Measurements from ENCODE around the gene SLC25A1.

The SLC25A1 gene
- 43.0 to 46.5 reads per million in 2 donors for total RNA-seq

DNA sequence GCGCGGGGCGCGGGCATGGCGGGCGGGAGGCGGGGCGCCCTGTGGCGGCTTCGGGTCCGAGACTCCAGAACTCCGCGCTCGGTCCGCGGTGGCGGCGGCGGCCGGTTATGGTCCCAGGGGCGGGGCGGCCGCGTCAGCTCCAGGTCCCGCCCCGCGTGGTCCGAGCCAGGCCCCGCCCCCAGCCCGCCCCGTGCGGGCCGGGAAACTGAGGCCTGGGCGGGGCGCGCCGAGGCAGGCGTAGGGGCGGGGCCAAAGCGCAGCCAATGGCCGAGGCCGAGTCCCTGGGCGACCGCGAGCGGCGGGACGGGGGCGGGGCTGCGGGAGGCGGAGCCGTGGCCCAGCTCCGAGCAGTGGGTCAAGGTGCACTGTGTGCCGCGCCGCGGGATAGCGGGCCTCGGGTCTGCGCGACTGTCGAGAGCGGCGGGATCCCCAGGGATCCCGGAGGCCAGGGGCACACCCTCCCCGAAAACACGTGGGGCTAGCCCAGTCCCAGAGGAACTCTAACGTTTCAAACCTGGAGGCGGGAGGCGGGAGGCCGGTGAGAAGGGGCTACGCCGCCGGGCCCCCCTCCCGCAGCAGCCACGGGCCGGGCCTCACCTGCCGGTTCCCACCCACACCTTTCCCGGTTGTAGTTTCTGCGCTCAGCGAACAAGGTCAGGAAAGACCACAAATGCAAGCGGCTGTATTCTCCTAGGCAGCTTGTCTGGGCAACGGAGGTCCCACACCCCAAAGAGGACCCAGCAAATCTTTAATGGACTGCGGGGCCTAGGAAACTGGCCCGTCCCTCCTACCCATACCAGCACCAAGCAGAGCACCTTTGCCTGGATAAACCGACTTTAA is at the start of gene SLC25A1:
SLC25A1 (minus strand) TSS at position 80 of the 840 bp plus-strand sequence; CDS start at position 17, 63 bp downstream.
- DNase-seq = peak; percentile 64

DNA sequence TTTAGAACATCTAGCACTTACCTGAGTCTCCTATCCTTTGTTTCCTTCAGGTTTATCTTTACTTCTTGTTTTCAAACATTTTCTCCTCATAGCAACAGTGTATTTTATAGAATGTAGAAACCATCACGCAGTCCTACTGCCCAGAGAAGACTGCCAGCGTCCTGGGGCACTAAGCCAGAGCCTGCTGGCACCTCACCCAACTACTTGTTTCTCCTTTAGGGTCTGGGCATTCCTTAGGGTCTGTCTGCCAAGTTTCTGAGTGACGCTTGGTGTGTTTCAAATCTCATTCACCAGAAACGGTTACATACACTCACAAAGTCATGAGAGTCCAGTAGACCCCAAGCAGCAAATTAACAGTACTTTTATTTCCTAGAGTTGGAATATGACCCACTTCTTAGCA is 49.6 kb upstream of the SLC25A1 start:
- DNase-seq = no peak

DNA sequence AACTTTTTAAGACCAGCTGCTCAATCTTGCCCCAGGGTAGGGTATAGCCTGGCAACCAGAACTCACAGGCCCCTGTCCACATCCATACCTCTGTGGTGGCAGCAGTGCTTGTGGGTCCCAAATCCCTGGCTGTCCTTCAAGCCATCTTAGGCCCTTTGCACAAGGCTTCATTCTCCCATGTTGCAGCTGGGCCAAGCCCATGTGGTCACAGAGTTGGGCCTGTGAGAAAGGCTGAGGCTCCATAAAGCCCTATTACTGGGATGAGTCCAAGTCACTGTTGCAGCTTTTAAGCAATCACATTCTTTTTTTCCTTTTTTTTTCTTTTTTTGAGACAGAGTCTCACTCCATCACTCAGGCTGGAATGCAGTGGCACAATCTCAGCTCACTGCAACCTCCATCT is 47.9 kb upstream of the SLC25A1 start:
- DNase-seq = no peak

DNA sequence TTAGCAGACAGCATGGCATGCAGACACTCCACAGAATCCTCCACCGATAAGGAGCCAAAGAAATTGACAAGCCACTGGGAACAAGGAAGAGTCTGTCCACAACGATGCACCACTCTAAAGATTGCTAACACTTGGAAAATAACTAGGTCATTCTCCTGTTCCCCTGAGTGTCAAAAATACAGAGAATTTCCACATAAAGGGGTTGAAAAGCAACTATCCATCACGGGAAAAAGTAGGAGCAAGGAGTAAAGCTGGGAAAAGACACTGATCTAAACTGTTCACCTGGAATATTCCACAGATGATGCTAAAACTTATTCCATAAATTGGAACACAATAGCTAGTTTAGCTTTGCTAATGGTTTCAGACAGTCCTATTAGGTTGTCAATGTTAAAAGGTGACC is 47.0 kb upstream of the SLC25A1 start:
- DNase-seq = no peak

DNA sequence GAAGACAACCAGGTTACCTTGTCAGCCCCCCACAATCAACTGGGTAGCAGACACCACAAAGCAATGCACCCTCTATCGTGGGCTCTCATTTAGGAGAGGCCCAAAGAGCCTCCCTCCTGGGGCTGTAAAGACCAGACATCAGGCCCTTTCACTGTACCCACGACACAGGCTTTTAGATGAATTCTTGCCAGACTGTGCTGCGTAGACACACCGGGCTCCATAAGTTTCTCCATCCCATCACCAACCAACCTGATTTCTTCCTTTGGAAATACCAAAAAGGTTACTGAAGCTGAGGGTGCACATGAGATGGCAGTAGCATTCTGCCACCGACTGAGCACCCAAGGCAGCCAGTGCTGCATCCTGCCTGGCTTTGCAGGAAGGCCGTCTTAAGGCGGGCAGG is 46.4 kb upstream of the SLC25A1 start:
- no peak for DNase-seq

DNA sequence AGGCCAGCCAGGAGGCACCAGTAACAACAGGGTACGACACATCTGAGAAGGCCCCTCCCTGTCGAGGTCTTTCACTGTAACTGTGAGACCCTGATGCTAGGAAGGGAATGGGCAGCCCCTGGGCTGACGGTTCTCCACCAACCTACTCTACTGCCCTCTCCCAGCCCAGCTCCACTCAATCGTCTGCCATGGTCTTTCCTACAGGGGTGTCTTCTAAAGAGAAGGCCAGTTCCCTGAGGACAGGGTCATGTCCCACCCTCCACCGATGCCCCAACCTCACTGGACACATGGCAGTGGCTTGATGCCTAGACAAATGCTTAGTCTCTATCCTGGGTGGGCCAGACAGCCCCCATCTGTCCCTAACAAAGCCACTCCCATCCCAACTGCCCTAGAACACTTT is 46.0 kb upstream of the SLC25A1 start:
- DNase-seq = no peak

DNA sequence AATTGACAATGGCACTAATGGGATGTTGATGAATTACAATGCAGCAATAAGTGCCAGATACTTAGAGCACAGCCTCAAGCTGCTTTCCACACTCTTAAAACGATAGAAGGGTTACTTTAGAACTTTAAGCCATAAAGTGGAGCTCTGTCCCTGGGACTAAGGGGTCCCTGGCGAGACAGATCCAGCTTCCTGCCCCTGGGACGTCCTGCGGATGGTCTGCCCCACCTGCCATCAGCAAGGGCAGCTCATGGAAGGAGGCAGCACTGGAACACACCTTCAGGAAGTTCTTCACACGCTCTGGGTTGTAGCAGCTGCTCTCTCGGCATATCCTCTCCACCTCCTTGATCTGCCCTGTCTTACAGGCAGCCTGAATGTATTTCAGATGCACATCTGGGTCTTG is 45.1 kb upstream of the SLC25A1 start:
- DNase-seq = no peak

DNA sequence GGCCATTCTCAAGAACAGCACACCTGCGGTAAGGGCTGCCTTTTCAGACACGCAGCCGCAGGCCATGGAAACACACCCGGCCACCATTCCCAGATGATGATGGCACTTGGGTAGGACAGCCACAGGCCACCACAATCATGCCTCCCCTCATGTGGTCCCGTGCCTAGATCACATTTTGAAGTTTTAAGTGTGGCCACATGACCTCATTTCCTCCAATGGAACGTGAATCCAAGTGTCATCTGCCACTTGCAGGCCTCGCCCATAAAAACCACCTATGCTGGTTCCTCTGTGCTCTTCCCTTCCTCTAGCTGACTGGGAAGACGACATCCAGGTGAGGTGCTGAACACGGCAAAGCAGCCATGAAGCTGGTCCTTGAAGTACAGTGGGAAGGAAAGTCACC is 44.6 kb upstream of the SLC25A1 start:
- no peak for DNase-seq

DNA sequence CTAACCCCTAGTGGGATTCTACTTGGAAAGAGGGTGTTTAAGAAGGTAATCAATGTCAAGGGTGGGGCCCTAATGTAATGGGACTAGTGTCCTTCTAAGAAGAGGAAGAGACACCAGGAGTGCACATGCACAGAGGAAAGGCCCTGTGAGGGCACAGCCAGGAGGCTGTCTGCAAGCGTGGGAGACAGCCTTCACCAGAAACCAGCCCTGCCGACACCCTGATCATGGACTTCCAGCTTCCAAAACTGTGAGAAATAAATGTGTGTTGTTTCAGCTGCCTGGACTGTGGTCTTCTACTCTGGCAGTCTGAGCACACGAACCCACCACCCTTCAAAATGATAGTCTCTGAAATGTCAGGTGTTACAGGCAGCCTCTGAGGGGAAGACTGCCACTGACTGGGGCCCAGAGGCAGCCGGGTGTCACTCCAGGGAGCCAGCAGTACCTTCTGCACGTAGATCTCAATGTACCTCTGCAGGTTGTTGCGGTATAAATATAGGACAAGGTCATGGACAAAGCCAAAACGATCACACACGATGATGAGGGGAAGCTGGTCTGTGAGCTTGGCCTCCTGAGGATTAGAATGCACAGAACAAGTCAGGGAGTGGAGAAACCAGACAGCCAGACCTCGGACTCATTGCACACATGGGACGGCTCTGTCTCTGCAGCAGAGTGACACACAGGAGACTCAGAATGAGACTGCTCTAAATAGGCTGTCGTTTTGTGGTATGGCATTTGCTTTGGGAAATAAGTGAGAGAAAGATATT is 43.9 kb upstream of the SLC25A1 start:
- DNase-seq = no peak

DNA sequence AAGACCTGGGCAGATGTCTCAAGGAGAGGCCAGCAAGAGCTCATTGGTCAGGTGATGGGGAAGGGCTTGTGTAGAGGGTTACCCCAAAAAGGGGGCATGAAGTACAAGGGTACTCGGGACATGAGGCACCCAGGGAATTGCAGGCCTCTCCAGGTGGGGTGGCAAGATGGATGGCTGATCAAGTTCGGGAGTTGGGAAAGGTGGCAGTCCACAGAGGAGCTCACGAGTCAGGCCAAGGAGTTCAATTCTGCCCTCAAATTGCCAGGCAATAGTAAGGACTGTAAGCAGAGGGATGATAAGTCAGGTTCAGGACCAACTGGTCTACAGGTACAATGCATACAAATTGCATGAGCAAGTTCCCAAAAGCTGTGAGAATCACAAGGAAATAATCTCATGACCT is 42.3 kb upstream of the SLC25A1 start:
- DNase-seq = no peak

DNA sequence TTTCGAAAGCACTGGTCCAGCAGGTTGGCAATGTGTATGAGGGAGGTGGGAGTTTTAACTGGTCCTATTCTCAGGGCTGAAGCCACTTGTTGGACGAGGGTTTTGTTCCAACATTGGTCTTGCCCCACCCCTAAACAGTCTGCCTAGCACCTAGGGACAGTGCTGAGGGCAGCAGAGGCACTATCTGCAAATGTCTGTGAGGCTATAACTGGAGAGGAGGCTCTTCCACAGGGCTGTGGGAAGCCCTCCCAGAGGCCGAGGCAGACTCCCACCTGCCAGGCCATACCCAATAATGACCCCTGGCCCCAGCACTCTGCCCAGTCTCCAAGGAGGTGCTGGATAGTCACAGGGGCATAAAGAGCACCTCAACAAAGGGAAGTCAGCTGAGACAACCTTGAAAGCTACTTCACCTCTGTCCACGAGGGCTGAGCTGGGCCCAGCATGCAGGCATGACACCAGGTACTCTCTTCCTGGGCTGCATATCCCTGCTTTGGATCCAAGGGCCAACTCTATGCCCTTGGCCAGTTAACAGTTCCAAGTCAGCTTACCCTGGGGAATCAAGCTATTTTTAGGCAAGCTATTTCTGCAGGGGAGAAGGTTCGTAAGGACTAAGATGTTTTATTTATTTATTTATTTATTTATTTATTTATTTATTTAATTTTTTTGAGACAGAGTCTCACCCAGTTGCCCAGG is 40.2 kb upstream of the SLC25A1 start:
- DNase-seq = no peak

DNA sequence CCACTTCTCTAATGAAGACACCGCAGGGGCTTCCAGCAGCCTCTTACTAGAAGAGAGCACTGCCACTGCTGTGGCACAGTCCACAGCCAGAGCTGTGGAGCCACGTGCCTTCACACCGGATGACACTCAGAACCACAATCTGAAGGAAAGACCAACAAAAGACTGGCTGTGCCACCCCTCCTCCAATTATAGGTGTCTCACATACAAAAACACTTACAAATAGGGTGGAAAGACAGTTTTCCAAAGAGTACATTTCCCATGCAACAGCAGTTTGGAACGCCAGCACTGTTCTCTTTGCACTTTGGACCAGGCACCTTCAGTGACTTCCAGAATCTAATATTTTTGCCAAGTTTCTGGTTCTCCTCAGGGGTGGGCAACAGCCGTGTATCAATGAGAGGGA is 38.0 kb upstream of the SLC25A1 start:
- DNase-seq = no peak

DNA sequence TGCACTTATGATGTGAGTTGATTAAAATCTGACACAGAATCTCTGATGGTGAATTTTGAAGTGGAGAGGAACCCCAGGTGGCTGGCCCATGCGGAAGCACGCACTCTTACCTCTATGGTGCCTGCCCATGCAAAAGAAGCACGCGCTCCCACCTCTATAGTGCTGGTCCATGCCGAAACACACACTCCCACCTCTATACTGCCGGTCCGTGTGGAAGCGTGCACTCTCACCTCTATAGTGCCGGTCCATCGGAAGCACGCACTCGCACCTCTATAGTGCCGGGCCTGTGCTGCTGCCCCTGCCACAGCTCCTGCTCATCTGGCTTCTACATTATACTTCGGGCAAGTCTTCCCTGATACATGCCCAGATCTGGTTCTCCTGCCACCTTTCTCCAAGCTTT is 36.8 kb upstream of the SLC25A1 start:
- no peak for DNase-seq

DNA sequence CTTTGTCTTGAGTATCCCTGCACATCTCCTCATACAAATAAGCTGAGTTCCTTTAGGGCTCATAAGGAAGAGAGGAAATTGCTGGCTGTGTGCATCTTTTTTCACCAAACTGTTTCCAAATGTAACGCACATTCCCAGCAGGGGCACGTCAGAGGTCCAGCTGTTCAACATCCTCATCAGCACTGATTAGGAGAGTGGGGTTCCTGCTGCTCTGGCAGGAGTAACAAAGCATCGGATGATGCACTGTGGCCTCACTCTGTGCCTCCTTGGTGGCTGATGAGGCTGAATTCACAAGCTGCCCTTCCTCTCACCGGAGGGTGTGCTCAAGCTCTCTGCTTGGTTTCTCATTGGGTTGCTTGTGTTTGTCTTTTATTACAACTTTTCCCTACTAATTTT is 35.5 kb upstream of the SLC25A1 start:
- DNase-seq = no peak

DNA sequence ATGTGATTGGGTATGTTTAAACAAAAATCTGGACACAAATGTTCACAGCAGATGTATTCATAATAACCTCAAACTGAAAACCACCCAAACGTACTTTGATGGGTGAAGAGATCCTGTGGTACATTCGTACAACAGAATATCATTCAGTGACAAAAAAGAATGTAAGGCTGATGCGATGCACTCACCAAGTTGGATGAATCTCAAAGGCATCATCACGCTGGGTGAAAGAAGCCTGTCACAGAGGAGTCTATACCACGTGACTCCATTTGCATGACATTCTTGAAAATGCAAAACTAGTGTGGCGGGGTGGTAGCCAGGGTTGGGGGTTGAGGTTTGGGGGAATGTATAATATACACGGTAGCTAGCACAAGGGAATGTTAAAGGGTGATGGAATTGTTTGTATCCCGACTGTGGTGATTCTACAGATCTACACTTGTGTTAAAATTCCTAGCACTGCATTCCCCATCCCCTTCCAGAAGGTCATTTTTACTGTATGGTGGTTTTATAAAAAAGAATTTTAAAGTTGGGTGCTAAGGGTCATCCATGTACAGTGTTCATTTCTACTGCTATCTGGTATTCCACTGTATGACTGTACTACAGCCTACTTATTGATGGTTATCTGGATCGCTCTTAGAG is 35.0 kb upstream of the SLC25A1 start:
- no peak for DNase-seq

DNA sequence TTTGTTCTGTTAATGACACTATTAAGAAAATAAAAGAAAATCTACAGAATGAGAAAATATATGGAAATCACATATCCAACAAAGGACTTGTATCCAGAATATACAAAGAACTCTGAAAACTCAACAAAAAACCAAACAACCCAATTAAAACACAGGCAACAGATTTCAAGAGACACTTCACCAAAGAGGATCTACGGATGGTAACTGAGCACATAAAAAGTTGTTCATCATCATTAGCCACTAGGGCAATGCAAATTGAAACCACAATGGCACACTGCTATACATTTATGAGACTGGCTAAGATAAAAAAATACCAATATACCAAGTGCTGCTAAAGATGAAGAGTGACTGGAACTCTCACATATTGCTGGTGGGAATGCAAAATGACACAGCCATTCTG is 34.5 kb upstream of the SLC25A1 start:
- DNase-seq = no peak

DNA sequence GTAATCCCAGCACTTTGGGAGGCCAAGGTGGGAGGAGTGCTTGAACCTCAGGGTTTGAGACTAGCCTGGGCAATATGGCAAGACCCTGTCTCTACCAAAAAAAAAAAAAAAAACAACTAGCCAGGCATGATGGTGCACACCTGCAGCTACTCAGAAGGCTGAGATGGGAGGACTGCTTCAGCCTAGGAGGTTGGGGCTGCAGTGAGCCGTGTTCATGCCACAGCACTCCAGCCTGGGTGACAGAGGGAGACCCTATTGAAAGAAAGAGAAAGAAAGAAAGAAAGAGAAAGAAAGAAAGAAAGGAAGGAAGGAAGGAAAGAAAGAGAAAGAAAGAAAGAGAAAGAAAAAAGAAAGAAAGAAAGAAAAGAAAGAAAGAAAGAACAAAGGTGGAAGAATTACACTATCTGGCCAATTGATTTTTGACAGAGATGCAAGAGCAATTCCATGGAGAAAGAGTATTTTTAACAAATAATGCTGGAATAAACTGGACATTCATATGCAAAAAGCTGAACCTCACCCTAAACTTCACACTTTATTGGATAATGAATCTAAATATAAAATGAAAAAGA is 33.9 kb upstream of the SLC25A1 start:
- no peak for DNase-seq

DNA sequence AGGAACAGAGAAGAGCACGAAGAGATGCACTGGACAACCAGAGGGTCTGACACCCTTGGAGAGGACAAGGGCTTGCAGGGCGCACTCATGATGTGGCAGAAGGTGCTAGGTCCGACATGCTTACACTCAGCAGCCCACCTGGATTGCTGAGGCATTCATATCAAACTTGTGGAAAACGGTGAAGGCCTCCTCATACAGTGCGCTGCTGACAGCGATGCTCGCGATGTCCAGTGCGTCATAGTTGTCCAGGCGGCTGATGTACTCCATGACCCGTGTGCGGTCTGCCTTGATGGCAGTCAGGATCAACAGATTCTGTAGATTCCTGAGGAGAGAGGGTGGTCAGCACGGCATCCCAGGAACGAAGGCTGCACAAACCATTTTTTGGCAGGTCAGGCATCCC is 31.7 kb upstream of the SLC25A1 start:
- DNase-seq = no peak

DNA sequence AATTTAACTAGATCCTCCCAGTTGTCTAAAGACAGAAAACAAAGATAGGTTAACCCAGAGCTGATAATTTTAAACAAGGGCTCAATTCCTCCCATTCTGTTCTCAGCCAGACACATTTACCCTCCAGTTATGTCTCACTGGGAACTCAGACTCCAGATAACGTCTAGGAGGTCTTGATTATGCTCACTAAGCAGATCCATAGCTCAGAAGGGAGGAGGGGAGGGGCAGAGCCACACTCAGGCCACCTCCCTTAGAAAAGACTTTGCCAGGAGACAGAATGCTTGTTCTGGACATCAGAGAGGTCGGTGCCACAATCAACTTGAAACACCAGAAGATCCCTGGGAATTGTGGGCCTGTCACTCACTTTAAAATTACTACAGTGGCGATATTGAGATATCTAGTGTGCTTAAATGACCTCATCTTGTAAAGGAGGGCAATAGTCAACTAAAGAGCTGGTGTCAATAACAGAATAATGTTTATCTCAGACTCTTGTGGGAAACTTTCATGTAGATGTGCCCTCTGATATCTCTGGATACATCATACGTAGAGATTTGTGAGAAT is 29.8 kb upstream of the SLC25A1 start:
- no peak for DNase-seq

DNA sequence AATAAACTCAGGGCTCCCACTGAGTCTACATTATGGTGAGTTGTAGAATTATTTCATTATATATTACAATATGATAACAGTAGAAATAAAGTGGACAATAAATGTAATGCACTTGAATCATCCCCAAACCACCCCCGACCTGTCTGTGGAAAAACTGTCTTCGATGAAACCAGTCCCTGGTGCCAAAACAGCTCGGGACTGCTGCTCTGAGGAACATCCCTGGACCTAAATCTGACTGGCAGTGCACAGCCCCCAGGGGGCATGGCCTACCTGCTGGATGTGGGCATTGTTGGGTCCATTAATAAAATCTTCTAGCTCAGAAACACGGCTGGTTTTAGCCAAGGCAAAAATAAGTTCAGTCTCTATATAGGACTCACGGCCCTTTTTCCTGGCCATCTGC is 29.3 kb upstream of the SLC25A1 start:
- DNase-seq = no peak

DNA sequence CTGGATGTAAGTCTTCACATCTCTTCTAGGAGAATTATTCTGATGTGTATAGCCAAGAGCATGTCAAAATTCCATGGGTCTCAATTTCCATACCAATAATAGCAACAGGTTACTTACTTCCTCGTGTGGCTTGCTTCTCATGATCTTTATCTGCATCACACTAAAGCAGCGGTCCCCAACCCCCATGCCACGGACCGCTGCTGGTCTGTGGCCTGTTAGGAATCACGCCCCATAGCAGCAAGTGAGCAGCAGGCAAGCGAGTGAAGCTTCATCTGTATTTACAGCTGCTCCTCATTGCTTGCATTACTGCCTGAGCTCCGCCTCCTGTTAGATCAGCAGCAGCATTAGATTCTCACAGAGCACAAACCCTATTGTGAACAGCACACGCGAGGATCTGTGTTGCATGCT is 28.9 kb upstream of the SLC25A1 start:
- DNase-seq = no peak

DNA sequence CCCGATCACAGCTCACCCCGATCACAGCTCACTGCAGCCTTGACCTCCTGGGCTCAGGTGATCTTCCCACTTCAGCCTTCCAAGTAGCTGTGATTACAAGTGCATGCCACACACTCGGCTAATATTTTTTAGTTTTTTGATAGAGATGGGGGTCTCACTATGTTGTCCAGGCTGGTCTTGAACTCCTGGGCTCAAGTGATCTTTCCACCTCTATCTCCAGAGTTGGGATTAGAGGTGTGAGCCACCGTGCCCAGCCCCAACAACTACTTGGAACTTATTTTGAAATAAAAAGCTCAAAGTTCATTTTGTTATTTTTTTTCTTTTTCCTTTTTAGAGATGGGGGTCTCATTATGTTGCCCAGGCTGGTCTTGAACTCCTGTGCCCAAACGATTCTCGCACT is 27.8 kb upstream of the SLC25A1 start:
- DNase-seq = no peak

DNA sequence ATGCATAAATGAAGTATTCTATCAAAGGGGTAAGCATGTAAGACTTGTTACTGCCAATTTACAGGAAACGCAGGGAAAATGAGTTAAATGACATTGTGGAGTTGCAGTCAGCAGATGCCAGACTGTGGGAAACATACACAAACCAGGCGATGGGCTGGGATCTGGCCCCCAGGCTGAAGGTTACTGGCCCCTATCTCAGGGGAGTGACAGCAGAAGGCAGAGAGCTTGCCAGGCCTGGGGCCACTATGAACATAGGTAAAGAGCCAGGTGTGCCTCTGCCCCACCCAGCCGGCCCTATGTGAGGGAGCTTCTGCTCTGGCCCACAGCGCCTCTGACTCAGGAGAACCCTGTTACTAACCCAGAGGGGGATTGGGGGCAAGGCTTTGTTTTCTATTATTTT is 26.1 kb upstream of the SLC25A1 start:
- no peak for DNase-seq
